GM12873 (cell line): ENCODE measurements around the gene RBM43.

Experiments
- TF ChIP-seq, protein P1 (sequence below): IDR thresholded peaks from 2 replicates; pipeline ENCODE4 v1.5.1; 2012; ENCODE audit warnings: low read depth, mild to moderate bottlenecking, moderate library complexity, low read length, control low read depth; ENCODE audit not compliant: insufficient read depth; ENCODE audit errors: missing control alignments

RBM43 gene

DNA sequence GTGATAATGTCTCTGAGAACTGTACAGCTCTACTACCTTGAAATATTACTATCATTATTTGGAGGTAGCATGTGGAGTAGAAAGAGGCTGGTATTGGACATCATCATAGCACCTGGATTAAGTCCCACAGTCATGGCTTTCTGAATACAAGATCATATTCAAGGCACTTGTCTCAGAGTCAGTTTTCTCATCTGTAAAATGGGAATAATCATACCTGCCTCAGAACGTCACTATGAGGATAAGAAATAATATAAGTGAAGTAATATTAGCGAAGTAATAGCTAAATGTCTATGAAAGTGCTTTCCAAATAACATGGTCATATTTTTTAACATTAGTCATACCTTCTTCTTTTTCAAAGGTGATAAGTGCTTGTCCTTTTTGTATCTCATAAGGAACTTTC, 16.8 kb upstream of the RBM43 start:
- TF ChIP-seq, protein P1, sequence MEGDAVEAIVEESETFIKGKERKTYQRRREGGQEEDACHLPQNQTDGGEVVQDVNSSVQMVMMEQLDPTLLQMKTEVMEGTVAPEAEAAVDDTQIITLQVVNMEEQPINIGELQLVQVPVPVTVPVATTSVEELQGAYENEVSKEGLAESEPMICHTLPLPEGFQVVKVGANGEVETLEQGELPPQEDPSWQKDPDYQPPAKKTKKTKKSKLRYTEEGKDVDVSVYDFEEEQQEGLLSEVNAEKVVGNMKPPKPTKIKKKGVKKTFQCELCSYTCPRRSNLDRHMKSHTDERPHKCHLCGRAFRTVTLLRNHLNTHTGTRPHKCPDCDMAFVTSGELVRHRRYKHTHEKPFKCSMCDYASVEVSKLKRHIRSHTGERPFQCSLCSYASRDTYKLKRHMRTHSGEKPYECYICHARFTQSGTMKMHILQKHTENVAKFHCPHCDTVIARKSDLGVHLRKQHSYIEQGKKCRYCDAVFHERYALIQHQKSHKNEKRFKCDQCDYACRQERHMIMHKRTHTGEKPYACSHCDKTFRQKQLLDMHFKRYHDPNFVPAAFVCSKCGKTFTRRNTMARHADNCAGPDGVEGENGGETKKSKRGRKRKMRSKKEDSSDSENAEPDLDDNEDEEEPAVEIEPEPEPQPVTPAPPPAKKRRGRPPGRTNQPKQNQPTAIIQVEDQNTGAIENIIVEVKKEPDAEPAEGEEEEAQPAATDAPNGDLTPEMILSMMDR = no peak

- TF ChIP-seq, protein P1 = no peak
Measured at GRCh38 chr2:151277067-151277466, 15.4 kb upstream of the RBM43 start.

DNA sequence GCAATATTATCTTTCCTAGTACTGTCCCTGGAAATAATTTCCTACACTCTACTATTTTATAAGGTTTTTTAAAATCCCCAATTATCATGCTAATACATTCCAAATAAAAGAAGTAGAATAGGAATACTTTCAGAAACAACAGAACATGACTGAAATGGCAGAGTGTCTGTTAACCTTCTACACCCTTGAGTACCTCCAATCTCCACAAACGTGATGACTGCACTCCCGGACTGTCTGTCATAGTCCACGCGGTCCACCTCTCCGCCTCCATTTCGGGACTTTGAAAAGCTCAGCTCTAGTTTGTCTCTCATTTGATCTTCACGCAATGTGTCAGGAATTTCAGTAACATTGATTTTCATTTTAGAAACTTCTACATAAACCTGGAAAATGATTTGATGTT, 13.6 kb upstream of the RBM43 start:
- TF ChIP-seq, protein P1 = no peak

- TF ChIP-seq, protein P1 = no peak
Measured at GRCh38 chr2:151271824-151272223, 10.2 kb upstream of the RBM43 start.

DNA sequence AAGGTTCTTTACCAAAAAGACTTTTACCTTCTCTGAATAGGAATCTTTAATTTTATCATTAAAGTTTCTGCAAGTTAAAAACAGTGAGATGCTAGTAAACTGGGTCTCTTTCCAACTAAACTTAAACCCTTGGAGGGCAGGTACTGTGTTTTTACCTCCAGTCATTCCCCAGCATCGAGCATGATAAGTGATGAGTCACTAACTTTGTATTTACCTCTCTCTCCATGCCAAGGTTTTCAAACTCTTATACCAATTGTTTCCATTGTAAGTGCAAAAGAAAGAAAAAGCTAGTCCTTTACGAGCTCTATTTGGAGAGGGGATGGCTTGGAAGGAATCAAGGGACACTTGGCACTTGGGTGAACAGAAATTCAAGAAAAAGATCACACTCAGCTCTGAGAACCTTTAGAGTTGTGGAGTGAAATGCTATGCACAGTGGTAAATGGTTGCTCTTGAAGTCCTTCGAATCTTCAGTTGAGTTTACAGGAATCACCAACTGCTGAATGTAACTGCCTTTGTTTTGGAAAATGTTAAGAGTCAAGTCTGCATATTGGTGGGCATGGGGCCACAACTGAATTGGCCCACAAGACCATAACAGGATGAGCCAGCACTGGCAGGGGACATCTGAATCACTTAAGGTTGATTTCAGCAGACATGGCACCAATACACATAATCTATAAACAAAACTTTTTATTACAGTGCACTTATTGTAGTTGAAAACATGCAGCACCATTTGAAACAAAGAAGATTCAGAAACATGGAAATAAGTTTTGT, 8.3 kb upstream of the RBM43 start:
- TF ChIP-seq, protein P1 = no peak

GRCh38 chr2:151268085-151268484, 6.4 kb upstream of the RBM43 start:
- TF ChIP-seq, protein P1 = no peak

- TF ChIP-seq, protein P1 = no peak
Measured at GRCh38 chr2:151267537-151267936, 5.9 kb upstream of the RBM43 start.

- TF ChIP-seq, protein P1 = no peak
Measured at GRCh38 chr2:151265991-151266390, 4.3 kb upstream of the RBM43 start.
